Esophagus squamous epithelium (tissue), 5 donors: ENCODE data around the gene MYBPC2. TPM values are rescaled to one million over a fixed set of nuclear protein-coding genes. Genes with fewer than 3 reads are reported as not detected.

Source experiments
- DNase-seq: peaks from one replicate; lab custom pipeline; 2025; lab: John Stamatoyannopoulos, UW
- H3K27ac ChIP-seq, 4 donors: fragments of 200-600 bp; sonication (generic); one replicate each; pipeline ENCODE4 v1.5.1; 2016 to 2019; ENCODE audit warnings: mild to moderate bottlenecking in 1 of 4
- H3K27me3 ChIP-seq, 4 donors: fragments of 200-600 bp; sonication (generic); 1 replicate in 3 of 4; 2 replicates in 1 of 4; pipeline versions ENCODE4 v1.5.1 to v1.6.0; 2017 to 2021; ENCODE audit warnings: antibody characterized with exemption in 1 of 4
- H3K36me3 ChIP-seq, 3 donors: fragments of 200-600 bp; sonication (generic); one replicate each; pipeline ENCODE4 v1.5.1; 2016 to 2019
- H3K4me1 ChIP-seq, 3 donors: fragments of 200-600 bp; sonication (generic); one replicate each; pipeline ENCODE4 v1.5.1; 2017 to 2019
- H3K4me3 ChIP-seq, 4 donors: fragments of 200-600 bp; sonication (generic); 1 replicate in 3 of 4; 2 replicates in 1 of 4; pipeline ENCODE4 v1.5.1; 2016 to 2019; ENCODE audit warnings: mild to moderate bottlenecking in 2 of 4, moderate library complexity in 1 of 4
- H3K9me3 ChIP-seq, 3 donors: fragments of 200-600 bp; sonication (generic); one replicate each; pipeline ENCODE4 v1.5.1; 2016 to 2019
- POLR2A ChIP-seq, 4 donors: fragments of 450-650 bp; IDR thresholded peaks; one replicate each; pipeline ENCODE4 v1.6.1; 2017; ENCODE audit warnings: antibody characterized with exemption in 4 of 4, mild to moderate bottlenecking in 4 of 4, moderate library complexity in 3 of 4
- WGBS, 2 donors: methylation state at CpG; one replicate each; pipeline ENCODE4 v1.1.5; 2018; 5-methylcytosine and 5-hydroxymethylcytosine counted together
- intact Hi-C: fragments of 100-400 bp; cut with DNase I; formaldehyde crosslinking; loops from one replicate; pipeline ENCODE4 v1.15.0; 2022
- total RNA-seq, 4 donors: library from RNA; depleted of rRNA; stranded (reverse); fragments of >200 nt; gene quantifications; one replicate each; pipeline ENCODE4 v1.1.0, GENCODE V29; 2016
- TF ChIP-seq, protein P1 (sequence below), 6 experiments: fragments of 450-650 bp in 4 of 6; fragments of 200-600 bp in 2 of 6; sonication (generic) in 2 of 6; IDR thresholded peaks; one replicate each; pipeline ENCODE4 v1.5.1; 2016 to 2019; ENCODE audit warnings: antibody characterized with exemption in 6 of 6, mild to moderate bottlenecking in 4 of 6, moderate library complexity in 4 of 6
- donor health status: DM: yes; HTN: yes; CAD: no.

Gene MYBPC2
- total RNA-seq, 4 donors from 2014 or later = 0.19 TPM; not detected in 3

DNA sequence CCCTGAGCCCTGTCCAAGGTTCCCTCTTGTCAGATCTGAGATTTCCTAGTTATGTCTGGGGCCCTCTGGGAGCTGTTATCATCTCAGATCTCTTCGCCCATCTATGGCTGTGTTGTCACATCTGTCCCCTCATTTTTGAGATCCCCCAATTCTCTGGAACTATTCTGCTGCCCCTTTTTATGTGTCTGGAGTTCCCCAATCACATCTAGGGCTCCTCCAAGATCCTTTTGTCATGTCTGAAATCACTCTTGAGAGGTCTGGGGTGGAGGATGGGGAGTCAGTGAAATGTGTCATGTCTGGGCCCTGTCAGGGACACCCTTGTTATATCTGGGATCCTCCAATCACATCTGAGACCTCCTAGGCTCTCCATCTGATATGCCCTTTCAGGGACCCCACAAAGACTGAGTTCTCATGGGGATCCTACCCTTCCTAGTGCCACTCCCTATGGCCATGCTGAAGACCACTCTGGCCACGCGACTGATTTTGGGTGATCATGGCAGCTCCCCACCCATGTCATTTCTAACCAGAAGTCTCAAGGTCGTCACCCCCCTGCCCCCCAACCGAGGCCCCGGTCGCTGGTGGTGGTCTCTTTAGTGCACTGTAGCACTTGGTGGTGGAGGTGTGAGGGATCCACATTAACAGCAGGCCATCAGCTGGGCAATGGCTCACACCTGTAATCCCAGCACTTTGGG is 3.8 kb upstream of the MYBPC2 start:
- Histone ChIP-seq H3K4me3 (no peak overlapping the region), H3K36me3 (no peaks in the 10 kb centered on the region), H3K4me1 (peaks cover 6 to 32% (median 15%) of the 10 kb centered on the region in 3 donors), H3K27ac (no peak overlapping the region), H3K9me3 (no peaks in the 10 kb centered on the region), H3K27me3 (peaks cover 0 to 62% (median 3%) of the 10 kb centered on the region in 4 donors)
- TF ChIP-seq, protein P1, sequence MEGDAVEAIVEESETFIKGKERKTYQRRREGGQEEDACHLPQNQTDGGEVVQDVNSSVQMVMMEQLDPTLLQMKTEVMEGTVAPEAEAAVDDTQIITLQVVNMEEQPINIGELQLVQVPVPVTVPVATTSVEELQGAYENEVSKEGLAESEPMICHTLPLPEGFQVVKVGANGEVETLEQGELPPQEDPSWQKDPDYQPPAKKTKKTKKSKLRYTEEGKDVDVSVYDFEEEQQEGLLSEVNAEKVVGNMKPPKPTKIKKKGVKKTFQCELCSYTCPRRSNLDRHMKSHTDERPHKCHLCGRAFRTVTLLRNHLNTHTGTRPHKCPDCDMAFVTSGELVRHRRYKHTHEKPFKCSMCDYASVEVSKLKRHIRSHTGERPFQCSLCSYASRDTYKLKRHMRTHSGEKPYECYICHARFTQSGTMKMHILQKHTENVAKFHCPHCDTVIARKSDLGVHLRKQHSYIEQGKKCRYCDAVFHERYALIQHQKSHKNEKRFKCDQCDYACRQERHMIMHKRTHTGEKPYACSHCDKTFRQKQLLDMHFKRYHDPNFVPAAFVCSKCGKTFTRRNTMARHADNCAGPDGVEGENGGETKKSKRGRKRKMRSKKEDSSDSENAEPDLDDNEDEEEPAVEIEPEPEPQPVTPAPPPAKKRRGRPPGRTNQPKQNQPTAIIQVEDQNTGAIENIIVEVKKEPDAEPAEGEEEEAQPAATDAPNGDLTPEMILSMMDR (IDR thresholded peaks at IDR 0.05) = no peak
- TF ChIP-seq POLR2A (IDR thresholded peaks at IDR 0.05) = no peak
- intact Hi-C loops = no loop called here
- no peak for DNase-seq
- 89 to 93% methylated on average over 3 to 4 of the region's 7 CpGs for WGBS, 2 donors

DNA sequence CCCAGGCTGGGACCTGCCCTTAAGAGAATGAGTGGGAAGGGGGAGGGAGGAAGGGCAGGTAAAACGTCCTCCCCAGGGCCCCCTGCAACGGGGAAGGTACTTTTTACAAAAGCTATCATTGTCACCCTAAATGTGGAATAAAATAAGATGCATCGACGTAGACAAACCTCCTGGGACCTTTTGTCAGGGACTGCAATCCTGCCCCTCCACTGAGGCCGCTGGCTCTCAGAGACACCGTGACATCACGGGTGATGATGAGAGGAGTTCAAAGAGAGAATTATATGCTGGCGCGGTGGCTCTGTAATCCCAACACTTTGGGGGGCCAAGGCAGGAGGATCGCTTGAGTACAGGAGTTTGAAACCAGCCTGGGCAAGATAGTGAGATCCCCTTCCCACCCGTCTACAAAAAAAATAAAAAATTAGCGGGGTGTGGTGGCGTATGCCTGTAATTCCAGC is 1.8 kb upstream of the MYBPC2 start:
- TF ChIP-seq POLR2A (IDR thresholded peaks at IDR 0.05) = no peak
- TF ChIP-seq, protein P1 (IDR thresholded peaks at IDR 0.05) = no peak
- peak overlapping the region; percentile 54 to 89 (median 70) for H3K4me3 ChIP-seq
- peaks cover 6 to 32% (median 15%) of the 10 kb centered on the region in 3 donors for H3K4me1 ChIP-seq
- peak overlapping the region; percentile 69 to 91 (median 76) for H3K27ac ChIP-seq
- no peaks in the 10 kb centered on the region for H3K9me3 ChIP-seq
- intact Hi-C loops = no loop called here
- 24 to 41% methylated on average over 13 of the region's 13 CpGs for WGBS, 2 donors
- no peaks in the 10 kb centered on the region for H3K36me3 ChIP-seq
- peaks cover 0 to 73% (median 3%) of the 10 kb centered on the region in 4 donors for H3K27me3 ChIP-seq
- no peak for DNase-seq

DNA sequence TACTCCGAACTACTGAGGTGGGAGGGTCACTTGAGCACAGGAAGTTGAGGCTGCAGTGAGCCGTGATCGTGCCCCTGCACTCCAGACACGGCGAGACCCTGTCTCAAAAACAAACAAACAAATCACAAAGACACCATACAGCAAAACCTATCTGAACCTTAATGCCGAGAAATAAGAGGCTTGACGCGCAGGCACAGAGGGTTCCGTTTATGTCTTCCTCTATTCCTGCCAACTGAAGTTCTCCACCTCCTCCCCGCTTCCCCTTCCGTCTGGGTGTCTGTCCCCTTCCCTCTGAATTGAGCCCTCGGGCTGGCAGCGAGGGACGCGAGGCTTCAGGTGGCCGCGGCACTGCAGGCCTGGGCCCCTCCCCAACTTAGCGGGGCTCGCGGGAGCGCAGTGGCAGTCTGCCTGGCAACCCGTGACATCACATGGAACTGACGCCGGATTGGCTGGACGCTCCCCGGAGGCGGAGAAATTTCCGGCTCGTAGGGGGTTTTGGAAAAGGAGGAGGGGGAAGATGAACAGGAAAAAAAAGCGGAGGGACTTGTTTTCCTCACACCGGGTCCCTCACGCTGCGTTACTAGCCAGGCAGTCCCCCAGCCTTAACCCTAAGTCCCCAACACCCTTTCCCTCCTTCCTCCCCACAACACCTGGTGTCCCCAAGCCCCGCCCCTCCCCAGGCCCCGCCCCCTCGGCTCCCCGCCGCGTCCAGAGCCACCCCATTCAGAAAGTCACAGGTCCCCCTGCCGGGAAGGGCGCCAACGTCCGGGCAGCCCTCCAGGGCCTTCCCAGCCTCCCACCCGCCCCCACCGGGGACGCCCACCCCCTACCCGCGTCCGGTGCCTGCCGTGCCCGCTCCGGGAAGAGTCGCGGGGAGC is 1.1 kb upstream of the MYBPC2 start:
- H3K27ac ChIP-seq = peak overlapping the region; percentile 69 to 91 (median 76)
- no peak for DNase-seq
- intact Hi-C loops = no loop called here
- 2 to 3% methylated on average over 17 to 22 of the region's 54 CpGs for WGBS, 2 donors
- TF ChIP-seq POLR2A (IDR thresholded peaks at IDR 0.05) = peak in 2 of 4 donors; percentile 14 to 57
- TF ChIP-seq, protein P1 (IDR thresholded peaks at IDR 0.05) = no peak
- peaks cover 6 to 32% (median 15%) of the 10 kb centered on the region in 3 donors for H3K4me1 ChIP-seq
- H3K4me3 ChIP-seq = peak overlapping the region; percentile 54 to 89 (median 70)
- no peaks in the 10 kb centered on the region for H3K9me3 ChIP-seq
- peaks cover 0 to 73% (median 3%) of the 10 kb centered on the region in 4 donors for H3K27me3 ChIP-seq
- no peaks in the 10 kb centered on the region for H3K36me3 ChIP-seq

DNA sequence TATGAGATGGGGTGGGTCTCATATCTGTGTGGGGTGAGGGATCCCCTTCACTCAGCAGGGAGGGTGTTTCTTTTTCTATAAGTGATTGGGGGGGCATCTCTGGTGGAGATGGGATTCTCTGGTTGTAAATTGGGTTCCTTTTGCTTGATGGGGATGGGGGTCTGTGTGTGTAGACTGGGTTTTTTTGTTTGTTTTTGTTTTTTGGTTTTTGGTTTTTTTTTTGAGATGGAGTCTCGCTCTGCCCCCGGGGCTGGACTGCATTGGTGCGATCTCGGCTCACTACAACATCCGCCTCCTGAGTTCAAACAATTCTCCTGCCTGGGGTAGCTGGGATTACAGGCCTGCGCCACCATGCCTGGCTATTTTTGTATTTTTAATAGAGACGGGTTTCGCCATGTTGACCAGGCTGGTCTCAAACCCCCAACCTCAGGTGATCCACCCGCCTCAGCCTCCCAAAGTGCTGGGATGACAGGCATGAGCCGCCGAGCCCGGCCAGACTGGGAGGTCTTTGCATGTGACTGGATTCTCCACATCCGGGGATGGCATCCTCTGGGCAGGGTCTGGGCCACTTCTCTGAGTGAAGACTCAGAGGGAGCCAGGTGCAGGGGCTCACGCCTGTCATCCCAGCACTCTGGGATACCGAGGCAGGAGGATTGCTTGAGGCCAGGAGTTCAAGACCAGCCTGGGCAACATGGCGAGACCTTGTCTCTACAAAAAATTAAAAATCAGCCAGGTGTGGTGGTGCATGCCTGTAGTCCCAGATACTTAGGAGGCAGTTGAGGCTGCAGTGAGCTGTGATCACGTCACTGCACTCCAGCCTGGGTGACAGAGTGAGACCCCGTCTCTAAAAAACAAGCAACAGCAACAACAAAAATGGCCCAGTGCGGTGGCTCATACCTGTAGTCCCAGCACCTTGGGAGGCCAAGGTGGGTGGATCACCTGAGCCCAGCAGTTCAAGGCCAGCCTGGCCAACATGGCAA is 799 bp downstream of the MYBPC2 start:
- intact Hi-C loops = no loop called here
- DNase-seq = no peak
- H3K36me3 ChIP-seq = no peaks in the 10 kb centered on the region

More for the DNA sequence above, 799 bp downstream of the MYBPC2 start:
- no peak for TF ChIP-seq POLR2A (IDR thresholded peaks at IDR 0.05)
- TF ChIP-seq, protein P1 (IDR thresholded peaks at IDR 0.05) = no peak
- H3K9me3 ChIP-seq = no peaks in the 10 kb centered on the region
- no peak overlapping the region for H3K4me3 ChIP-seq
- H3K4me1 ChIP-seq = peaks cover 6 to 22% (median 15%) of the 10 kb centered on the region in 3 donors
- no peak overlapping the region for H3K27ac ChIP-seq
- H3K27me3 ChIP-seq = peaks cover 0 to 64% (median 3%) of the 10 kb centered on the region in 4 donors
- WGBS, 2 donors = 71 to 81% methylated on average over 7 to 9 of the region's 19 CpGs
